Thoracic aorta (tissue), 2 donors: Measurements from ENCODE around the gene AK5. TPM values are rescaled to one million over a fixed set of nuclear protein-coding genes. Genes with fewer than 3 reads are reported as not detected.

Experiments
- ATAC-seq: fragments of 150-250 bp; one replicate; pipeline ENCODE4 v1.8.0; 2017; ENCODE audit warnings: low read depth; ENCODE audit not compliant: insufficient number of reproducible peaks, low FRiP score
- DNase-seq: peaks from one replicate; pipeline ENCODE4 v3.0.0-alpha.2; 2020; ENCODE audit warnings: low spot score
- H3K27ac ChIP-seq, 2 donors: fragments of 200-600 bp; sonication (generic); 1 replicate in 1 of 2; 2 replicates in 1 of 2; pipeline ENCODE4 v1.5.1; 2016; ENCODE audit warnings: mild to moderate bottlenecking in 2 of 2, moderate library complexity in 2 of 2
- H3K27me3 ChIP-seq: fragments of 200-600 bp; sonication (generic); replicated peaks from 2 replicates; pipeline ENCODE4 v1.6.0; 2016; ENCODE audit warnings: mild to moderate bottlenecking; ENCODE audit not compliant: insufficient read depth
- H3K36me3 ChIP-seq: fragments of 200-600 bp; sonication (generic); one replicate; pipeline ENCODE4 v1.5.1; 2016
- H3K4me1 ChIP-seq, 2 donors: fragments of 200-600 bp; sonication (generic); 1 replicate in 1 of 2; 2 replicates in 1 of 2; pipeline versions ENCODE4 v1.5.1 to v1.6.0; 2016; ENCODE audit warnings: low read depth in 2 of 2, mild to moderate bottlenecking in 1 of 2; ENCODE audit not compliant: control insufficient read depth in 1 of 2
- H3K4me3 ChIP-seq: fragments of 200-600 bp; sonication (generic); 2 replicates; pipeline ENCODE4 v1.5.1; 2016; ENCODE audit warnings: mild to moderate bottlenecking
- H3K9me3 ChIP-seq: fragments of 200-600 bp; sonication (generic); 2 replicates; pipeline ENCODE4 v1.5.1; 2016
- CTCF ChIP-seq: fragments of 200-600 bp; sonication (generic); IDR thresholded peaks from one replicate; pipeline ENCODE4 v1.5.1; 2019; ENCODE audit warnings: antibody characterized with exemption
- total RNA-seq, 2 donors: library from RNA; depleted of rRNA; stranded (reverse); fragments of >200 nt; gene quantifications; one replicate each; pipeline versions ENCODE4 v1.1.0 to v1.2.3, GENCODE V29; 2016

AK5 gene
- total RNA-seq, 2 donors from 2014 or later = 0.56 to 1.4 TPM

- Histone ChIP-seq H3K4me1 (no peaks in the 10 kb centered on the region), H3K36me3 (no peaks in the 10 kb centered on the region), H3K9me3 (no peaks in the 10 kb centered on the region), H3K27me3 (no peaks in the 10 kb centered on the region), H3K27ac (no peak overlapping the region), H3K4me3 (no peak overlapping the region)
- DNase-seq (no peak), ATAC-seq (no peak)
- no peak for TF ChIP-seq CTCF
Observed at GRCh38 chr1:77371396-77371795, 89.6 kb downstream of the AK5 start.

- no peaks in the 10 kb centered on the region for H3K4me1 ChIP-seq
- H3K36me3 ChIP-seq = no peaks in the 10 kb centered on the region
- DNase-seq = no peak
- H3K9me3 ChIP-seq = no peaks in the 10 kb centered on the region
- H3K27ac ChIP-seq = no peak overlapping the region
- no peak overlapping the region for H3K4me3 ChIP-seq
- ATAC-seq = no peak
- H3K27me3 ChIP-seq = no peaks in the 10 kb centered on the region
- no peak for TF ChIP-seq CTCF
Observed at GRCh38 chr1:77373702-77374101, 91.9 kb downstream of the AK5 start.

GRCh38 chr1:77375541-77375940 is 93.7 kb downstream of the AK5 start:
- Histone ChIP-seq H3K4me1 (no peaks in the 10 kb centered on the region), H3K36me3 (no peaks in the 10 kb centered on the region), H3K9me3 (no peaks in the 10 kb centered on the region), H3K27me3 (no peaks in the 10 kb centered on the region), H3K27ac (no peak overlapping the region), H3K4me3 (no peak overlapping the region)
- ATAC-seq (no peak), DNase-seq (no peak)
- no peak for TF ChIP-seq CTCF

- Histone ChIP-seq H3K27ac (no peak overlapping the region), H3K9me3 (no peaks in the 10 kb centered on the region), H3K4me1 (no peaks in the 10 kb centered on the region), H3K27me3 (no peaks in the 10 kb centered on the region), H3K4me3 (no peak overlapping the region), H3K36me3 (no peaks in the 10 kb centered on the region)
- no peak for TF ChIP-seq CTCF
- ATAC-seq (no peak), DNase-seq (no peak)
Observed at GRCh38 chr1:77375990-77376389, 94.2 kb downstream of the AK5 start.

- TF ChIP-seq CTCF = no peak
- Histone ChIP-seq H3K36me3 (no peaks in the 10 kb centered on the region), H3K4me1 (no peaks in the 10 kb centered on the region), H3K9me3 (no peaks in the 10 kb centered on the region), H3K4me3 (no peak overlapping the region), H3K27me3 (no peaks in the 10 kb centered on the region), H3K27ac (no peak overlapping the region)
- ATAC-seq (no peak), DNase-seq (no peak)
Observed at GRCh38 chr1:77378723-77379535, 97.1 kb downstream of the AK5 start.
